GM18519 (cell line): ENCODE measurements around the gene HOXB3.

Source experiments
- ATAC-seq: cut with Tn5 transposase; IDR thresholded peaks from one replicate; pipeline ENCODE4 v1.9.1; 2021; ENCODE audit warnings: mild to moderate bottlenecking, moderate library complexity; ENCODE audit not compliant: unreplicated experiment, low FRiP score

Gene HOXB3

GRCh38 chr17:48588528-48588927 lies 1.5 kb downstream of the HOXB3 start:
- no peak for ATAC-seq

DNA sequence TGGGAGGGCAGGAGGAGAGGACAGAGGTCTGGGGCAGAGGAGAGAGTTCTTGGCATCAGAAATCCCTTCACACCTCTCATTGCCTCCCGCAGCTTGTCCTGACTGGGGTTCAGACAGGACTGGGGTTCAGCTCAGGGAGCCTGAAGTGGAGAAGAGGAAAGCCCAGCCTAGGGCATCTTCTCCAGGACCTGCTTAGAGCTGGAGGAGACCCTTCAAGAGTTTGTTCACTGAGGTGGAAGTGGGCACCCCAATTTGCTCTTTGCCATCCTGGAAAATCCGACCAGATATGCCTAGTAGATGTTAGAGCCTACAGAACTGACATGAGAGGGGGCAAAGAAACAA lies 2.0 kb downstream of the HOXB3 start:
- no peak for ATAC-seq

GRCh38 chr17:48587276-48588073 lies 2.6 kb downstream of the HOXB3 start:
- ATAC-seq = no peak

DNA sequence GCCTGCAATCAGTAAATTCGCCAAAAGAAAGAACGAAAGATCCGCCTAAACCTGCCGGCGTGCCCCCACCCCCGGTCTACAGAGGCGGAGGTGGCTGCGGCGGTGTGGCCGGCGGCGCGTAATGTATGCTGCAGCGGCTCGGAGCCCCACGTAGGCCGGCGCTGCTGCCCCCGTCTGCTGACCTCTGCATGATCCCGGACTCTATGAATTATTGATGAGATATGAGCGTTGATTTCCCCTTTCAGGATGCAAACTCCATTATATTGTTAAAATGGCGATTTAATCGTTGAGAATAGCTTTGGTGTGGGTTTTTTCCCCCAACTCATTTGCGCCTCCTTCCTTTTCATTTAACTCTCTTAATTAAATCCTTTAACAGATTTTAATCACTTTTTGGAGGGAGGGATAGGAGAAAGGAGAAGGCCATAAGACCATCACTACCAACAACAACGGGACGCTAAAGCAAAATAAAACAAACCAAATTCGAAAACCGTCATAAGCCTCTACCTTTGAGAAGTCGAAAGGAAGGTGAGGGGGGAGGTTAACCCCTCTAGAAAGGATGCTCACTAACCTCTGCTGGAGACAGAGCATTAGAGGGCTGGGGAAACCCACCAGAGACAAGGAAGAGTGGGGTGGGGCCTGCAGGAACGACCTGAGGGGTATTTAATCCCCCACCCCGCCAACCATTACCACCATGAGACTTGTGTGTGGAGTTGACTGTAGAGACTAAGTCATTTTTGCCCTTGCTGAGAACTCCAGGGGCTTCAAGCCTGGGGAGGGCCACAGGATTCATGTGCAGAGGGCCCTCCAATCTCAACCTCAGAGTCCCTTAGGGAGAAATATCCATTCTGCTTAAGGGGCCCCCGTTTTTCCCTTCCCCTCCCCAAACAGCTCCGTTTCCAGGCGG lies 3.4 kb downstream of the HOXB3 start:
- no peak for ATAC-seq

- ATAC-seq = no peak
Observed at GRCh38 chr17:48584223-48584741, 5.8 kb downstream of the HOXB3 start.

- no peak for ATAC-seq
Observed at GRCh38 chr17:48583708-48584222, 6.3 kb downstream of the HOXB3 start.

- ATAC-seq = no peak
Observed at GRCh38 chr17:48582750-48583069, 7.3 kb downstream of the HOXB3 start.

DNA sequence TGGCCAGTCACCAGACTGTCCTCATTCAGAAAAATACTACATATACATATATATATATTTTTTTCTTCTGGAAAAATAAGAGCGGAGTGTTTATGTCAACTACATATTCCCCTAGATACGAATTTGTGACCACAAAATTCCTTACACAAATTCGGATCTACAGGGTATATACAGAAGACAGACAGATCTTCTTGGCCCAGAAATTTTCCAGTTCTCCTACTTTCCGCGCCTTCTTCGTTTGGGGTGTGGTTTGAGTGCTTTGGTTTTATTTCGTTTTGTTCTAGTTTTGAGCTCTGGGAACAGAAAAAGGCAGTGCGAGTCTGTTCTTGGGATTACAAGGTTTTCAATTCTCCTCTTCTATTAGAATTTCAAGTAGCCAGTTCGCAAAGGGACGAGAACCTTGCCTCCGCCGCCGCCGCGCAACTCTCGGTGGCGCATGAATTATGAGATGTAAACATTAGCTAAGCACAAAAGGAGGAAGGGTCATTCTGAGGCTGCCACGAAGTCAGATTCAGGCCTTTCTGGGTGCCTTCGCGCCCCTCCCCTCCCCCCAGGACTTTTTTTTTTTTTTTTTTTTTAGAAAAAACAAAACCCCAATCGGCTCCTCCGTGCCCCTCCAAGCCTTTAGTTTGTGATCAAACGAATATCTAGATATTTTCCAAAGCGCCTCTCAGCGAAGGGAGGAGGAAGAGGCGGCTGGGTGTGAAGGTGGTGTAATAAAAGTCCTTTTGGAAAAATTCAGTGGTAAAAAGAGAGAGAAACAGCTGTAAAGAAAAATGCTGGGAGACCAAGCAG lies 10.1 kb downstream of the HOXB3 start:
- ATAC-seq = no peak

- no peak for ATAC-seq
Observed at GRCh38 chr17:48579471-48579759, 10.6 kb downstream of the HOXB3 start.

DNA sequence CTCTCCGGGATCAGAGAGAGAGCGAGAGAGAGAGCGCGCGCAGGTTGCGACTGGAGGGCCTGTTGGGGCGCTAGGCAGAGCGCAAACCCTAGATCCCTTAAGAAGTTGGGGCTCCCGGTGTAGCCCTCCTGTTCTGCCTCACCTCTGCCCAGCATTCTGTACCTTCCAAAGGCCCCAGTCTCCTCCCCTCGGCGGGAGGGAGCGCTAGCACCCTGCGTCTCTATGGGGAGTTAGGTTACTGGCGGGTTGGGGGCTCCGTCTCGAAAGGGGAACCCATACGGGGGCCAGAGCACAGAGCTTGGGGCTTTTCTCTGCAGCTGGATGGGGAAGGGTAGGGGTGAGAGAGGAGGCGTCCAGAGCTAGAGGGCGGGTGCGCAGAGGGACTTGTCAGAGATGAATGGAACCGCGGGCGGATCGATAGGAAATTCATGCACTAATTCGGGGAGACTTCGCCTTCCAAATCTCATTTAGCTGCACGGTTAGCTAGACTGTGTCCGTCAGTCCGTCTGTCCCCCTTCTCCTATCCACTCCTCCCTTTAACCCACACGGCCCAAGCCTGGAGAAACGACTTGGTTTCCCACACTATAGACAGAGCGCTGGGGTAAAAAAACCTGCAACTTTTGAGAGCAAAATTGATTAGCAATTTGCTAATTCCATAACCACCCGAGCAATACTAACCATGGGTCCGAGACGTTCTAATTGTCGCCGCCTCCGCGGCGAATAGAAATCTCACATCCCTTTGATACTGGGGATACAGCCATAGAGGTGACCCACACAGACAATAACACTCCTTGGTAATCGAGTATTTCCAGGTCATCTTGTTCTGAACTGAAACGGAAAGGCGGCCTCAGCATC lies 11.2 kb downstream of the HOXB3 start:
- no peak for ATAC-seq

GRCh38 chr17:48577946-48578615 lies 12.0 kb downstream of the HOXB3 start, which contains the start of gene HOXB4:
HOXB4 (minus strand) TSS chr17:48578350; CDS start chr17:48578319, 31 bp downstream.
- ATAC-seq = no peak

DNA sequence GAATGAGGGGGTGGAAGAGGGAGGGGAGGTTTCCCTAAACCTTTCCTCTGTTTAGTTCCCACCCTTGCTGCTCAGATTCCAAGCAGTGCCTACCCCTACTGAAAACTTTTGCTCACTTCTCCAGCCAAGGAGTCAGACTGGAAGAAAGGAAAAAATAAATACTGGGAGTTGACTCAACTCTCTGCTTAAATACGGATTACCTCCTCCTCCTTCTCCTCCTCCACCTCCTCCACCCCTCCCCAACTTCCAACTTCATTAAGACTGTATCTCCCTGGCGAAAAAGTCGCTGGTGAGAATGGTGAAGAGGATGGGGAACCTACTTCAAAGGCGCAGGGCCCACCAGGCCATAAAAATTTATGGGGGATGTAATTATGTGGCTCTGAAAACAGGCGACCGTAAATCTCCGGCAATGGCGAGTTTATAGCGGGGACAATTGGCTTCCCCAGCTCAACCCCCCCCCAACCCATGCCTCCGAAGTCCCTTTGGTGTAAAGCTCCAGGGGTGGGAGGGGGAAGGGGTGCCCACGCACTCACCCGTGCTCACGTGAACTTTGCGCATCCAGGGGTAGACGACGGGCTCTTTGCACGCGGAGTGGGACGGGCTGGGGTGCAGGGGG lies 12.6 kb downstream of the HOXB3 start:
- no peak for ATAC-seq

DNA sequence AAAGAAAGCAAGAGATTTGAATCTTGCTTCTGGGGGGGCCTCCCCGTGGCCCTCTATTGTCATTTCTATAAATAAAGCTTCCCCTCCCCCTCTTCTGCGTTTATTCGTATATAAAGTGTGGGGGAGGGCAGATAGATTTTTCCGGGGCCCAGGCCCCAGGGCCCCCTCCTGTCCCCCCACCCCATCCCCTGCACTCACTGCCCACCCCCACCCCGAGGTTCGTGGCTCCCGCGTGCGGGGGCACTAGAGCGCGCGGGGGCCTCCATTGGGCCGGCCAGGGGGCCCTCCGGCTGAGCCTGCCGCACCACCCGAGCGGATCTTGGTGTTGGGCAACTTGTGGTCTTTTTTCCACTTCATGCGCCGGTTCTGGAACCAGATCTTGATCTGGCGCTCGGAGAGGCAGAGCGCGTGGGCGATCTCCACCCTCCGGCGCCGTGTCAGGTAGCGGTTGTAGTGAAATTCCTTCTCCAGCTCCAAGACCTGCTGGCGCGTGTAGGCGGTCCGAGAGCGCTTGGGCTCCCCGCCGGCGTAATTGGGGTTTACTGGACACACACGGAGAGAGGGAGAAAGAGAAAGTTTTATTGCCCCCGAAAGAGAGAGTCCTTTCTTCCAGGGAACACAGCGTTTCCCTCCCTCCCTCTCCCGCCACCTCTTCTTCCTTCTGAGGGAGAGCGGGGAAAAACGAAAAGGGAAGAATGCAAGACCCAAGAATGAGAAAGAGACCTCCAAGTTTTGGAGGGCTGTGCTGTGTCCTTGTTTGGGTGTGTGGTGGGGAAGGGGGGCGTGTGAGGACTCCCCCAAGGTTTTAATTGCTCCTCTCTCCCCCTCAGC lies 13.3 kb downstream of the HOXB3 start:
- no peak for ATAC-seq

- ATAC-seq = no peak
Observed at GRCh38 chr17:48575673-48576478, 14.2 kb downstream of the HOXB3 start.

DNA sequence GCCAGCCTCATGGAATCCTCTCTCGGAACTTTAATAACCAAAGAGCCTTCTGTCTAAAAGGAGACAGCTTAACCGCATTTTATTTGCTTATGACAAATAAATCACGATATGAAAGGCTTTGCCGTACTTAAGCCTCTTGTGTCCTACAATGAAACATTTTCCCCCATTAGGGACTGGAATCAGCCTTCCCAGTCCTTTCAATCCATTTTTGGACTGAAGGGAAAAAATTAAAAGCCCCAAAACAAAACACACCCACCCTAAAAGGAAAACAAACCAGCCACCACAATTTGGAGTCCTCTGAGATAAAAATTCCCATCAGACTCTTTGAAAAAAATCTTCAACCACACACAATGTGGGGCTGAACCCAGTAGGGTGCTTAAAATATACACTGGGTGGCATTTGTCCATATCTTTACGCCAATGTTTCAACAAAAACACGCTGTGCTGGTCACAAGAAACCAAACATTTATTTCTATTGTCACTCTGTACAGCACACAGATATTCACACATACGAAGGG lies 14.9 kb downstream of the HOXB3 start:
- no peak for ATAC-seq

GRCh38 chr17:48574505-48575065 lies 15.5 kb downstream of the HOXB3 start:
- ATAC-seq = no peak
